Measurements from ENCODE around the gene SGSM2.

Gene SGSM2

GRCh38 chr17:2399572-2400473 lies 62.5 kb downstream of the SGSM2 start:
- DNase-seq (ENCODE audit: low read depth) = peak; percentile 89

DNA sequence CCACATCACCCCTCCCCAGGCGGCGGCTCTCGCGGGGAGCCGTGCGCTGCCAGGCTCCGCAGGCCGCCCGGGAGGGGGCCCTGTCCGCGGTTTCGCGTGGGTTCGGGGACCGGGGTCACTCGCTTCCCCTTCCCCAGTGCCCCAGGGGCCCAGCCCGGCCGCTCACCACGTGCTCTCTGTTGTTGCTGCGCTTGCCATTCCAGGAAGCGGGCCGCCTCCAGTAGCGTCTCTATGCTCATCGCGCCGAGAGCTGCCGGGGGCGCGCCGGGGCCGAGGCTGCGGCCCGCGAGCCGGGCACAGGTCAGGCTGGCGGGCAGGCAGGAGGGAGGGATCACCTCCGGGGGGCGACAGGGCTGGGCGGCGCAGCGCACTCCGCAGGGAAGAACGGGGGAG lies 63.2 kb downstream of the SGSM2 start:
- peak; percentile 44 for DNase-seq (ENCODE audit: low read depth)

- peak; percentile 93 for DNase-seq (ENCODE audit: low read depth)
Observed at GRCh38 chr17:2400877-2401425, 63.6 kb downstream of the SGSM2 start, which contains the start of gene MNT. Gene MNT (minus strand): TSS chr17:2401060. CDS start chr17:2400712, 348 bp downstream.

DNA sequence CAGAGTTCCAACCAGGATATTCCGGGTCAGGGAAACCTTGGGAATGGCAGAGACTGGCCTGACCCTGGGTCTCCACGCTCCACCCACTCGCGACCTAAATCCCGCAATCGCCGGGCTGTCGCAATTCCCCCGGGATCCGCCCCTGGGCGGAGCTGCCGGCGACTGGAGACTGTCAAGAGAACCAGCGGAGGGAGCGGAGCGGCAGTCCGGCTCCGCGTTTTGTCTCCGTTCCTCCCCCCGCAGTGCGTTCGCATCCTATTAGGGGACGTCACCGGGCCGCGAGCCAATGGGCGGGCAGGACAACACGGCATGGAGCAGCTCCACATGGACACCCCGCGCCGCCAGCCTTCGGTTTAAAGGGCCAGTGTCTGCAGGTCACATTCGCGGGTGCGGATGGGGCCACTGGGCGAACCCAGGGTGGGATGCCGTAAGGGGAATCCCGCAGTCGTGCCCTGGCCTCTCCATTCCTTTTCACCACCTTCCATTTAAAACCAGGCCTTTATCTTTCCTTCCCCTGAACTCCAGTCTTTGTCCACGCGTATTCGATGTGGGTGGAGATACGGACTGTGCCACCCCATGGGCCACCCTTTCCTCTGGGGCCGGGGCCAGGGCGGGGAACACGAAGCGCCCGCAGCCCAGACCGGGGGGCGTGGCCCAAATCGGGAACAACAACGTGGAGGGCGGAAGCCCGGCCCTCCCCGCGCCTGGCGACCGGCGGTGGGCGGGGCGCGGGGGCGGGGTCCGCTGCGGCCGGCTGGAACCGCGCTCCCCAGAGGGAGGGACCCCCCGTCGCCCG lies 64.3 kb downstream of the SGSM2 start:
- peak; percentile 99 for DNase-seq (ENCODE audit: low read depth)

DNA sequence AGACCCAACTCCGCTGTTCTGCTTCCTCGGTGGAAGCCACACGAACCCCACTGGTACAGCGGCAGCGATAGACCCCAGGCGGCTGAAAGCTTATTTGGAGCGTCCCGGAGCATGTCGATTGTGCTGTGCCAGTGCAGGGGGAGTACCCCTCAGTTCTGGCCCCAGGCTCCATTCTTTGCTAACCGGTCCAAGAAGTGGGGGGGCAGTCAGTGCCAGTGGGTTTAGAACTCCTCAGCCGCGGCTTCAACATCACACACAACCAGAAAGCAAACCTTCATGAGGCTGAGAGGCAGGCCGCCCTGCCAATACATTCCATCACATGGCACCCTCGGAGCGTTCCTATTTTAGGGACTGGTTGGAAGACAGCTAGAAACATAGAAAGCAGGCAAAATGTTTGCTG lies 65.2 kb downstream of the SGSM2 start:
- no peak for DNase-seq (ENCODE audit: low read depth)

DNA sequence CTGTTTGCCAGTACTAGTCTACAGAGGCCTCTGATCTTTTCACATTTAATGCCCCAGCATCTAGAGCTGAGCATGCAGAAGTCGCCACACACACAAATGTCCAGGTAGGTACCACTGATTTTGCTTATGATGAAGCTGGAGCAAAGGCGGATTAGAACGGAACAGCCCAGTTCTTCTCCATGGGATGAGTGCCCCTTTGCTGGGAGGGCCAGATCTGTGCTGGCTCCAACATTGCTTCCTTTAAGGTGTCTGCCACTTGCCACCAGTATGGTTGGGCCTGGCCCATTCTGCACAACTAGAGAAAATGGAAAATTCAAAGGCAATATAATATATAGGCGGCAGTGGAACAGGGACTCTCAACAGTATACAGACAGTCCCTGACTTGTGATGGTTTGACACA lies 65.7 kb downstream of the SGSM2 start:
- DNase-seq (ENCODE audit: low read depth) = no peak

- DNase-seq (ENCODE audit: low read depth) = no peak
Observed at GRCh38 chr17:2405247-2405926, 68.1 kb downstream of the SGSM2 start.

GRCh38 chr17:2406271-2406902 lies 69.1 kb downstream of the SGSM2 start:
- no peak for DNase-seq (ENCODE audit: low read depth)

DNA sequence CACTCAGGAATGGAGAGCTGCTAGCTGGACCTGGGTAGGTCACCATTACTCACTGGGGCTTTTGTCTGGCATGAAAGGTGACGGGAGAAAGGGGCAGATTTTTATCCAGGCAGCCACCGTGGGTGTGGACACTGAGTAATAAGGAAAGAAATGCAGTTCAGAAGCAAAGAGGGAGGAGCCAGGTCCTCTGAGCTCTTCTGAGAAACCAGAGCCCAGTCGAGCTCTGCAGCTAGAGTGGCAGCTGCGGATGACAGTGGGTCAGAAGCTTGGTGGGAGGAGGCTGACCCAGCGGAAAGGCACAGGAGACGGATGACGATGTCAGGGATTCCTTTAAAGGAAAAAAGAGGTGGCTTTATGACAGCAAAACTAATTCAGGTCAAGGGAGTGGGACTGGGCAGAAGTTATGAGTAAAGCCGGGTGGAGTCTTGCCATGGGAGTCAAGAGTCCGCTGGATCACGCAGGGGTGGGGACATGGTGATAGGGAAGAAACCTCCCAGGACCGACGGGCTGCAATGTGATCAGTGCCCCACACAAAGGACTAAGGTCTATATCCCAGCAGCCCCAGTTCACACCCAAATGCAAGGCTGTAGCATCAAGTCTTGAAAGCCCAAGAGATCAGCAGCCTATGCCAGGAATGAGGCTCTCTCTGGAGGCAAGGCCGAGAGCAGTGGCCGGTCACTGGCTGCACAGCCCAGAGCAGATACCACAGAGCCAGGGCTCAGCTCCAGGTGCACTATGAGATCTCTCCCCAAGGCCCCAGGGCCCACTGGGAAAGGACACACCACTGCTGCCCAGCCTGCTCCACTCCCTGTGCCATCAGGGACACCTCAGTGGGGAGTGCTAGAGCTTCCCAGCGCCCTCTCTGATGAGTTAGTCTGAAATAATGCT lies 69.8 kb downstream of the SGSM2 start:
- DNase-seq (ENCODE audit: low read depth) = no peak

DNA sequence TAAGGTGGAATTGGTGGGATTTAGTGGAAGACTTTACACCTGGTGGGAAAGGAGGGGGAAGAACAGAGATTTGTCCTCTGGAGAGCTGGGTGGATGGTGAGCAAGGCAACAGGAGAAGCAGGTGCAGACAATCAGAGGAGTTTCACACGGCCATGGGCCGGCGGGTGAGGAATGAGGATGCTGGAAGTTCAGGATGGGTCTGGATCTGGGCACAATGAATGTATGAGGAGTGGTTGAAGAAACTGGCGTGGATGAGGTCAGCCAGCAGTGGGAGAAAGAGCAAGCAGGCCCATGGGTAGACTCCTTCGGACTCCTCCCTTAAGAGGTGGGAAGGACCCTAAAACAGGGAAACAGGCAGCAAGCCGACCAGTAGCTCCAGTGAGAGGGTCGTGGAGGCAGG lies 73.7 kb downstream of the SGSM2 start:
- no peak for DNase-seq (ENCODE audit: low read depth)

DNA sequence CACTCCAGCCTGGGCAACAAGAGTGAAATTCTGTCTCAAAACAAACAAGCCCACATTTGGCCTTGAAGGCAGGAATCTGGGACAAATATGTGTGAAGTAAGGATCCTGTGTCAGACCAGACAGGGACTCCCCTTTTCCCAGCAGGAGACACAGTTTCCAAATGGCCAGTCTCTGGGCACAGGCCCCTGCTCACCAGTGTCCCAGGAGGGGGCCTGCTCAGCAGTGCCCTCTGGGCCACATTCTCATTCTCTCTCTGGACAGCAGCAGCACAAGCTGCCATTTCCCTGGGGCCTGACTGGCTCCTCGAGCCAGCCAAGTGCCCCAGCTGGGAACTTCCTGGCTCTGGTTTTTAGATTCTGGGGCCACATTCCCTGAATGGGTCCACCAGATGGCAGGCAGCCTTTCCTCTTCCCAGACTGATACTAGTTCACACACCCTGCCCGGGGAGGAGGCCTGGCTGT lies 75.3 kb downstream of the SGSM2 start:
- no peak for DNase-seq (ENCODE audit: low read depth)

DNA sequence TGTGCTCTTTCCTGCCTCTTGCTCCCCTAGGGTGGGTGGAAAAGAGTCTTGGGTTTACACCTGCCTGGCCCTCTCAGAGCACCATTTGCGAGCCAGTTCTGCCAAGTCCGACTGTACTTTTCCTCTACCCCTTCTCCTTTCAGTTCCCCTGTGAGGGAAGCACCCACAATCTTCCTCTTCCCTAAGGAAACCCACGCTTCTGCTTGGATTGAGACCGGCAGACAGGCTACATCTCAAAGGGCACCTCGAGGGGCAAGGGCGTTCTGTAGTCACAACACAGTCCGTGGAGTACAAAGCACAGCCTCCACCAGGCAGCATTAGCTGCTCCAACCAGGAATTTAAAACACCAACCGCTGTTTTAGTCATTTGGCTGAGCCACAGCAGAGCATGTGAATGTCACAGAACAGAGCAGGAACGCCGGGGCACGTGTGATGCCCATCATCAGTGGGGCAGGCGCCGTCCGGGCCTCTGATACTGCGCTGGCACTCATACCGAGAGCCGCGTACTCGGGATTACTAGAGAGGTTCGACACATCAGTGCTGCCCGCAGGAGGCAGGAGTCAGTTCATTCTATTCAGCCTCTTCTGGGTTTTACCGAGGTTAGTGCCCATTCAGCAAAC lies 77.3 kb downstream of the SGSM2 start:
- no peak for DNase-seq (ENCODE audit: low read depth)

GRCh38 chr17:2415081-2415480 lies 77.8 kb downstream of the SGSM2 start:
- DNase-seq (ENCODE audit: low read depth) = no peak

- peak; percentile 75 for DNase-seq (ENCODE audit: low read depth)
Observed at GRCh38 chr17:2416010-2416734, 78.9 kb downstream of the SGSM2 start.

- no peak for DNase-seq (ENCODE audit: low read depth)
Observed at GRCh38 chr17:2418572-2418971, 81.3 kb downstream of the SGSM2 start.

DNA sequence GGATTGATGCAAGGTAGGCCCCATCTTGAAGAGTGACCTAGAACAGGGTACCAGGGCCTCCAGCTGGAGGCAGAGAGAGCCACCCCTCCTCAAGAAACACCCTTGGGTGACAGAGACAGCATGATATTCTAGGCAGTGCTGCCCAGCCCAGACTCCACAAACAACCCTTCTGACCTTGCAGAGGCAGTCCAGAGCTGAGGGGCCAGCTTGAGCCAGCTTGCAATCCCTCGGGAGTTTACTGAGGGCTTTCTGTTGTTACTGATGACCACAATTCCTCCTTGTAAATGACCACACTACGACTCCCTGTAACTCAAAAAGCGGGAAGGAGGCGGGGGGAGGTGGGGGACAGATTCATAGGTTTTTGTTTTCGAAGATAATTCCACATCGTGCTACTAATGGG lies 82.2 kb downstream of the SGSM2 start:
- DNase-seq (ENCODE audit: low read depth) = no peak

GRCh38 chr17:2420176-2420575 lies 82.9 kb downstream of the SGSM2 start:
- no peak for DNase-seq (ENCODE audit: low read depth)

DNA sequence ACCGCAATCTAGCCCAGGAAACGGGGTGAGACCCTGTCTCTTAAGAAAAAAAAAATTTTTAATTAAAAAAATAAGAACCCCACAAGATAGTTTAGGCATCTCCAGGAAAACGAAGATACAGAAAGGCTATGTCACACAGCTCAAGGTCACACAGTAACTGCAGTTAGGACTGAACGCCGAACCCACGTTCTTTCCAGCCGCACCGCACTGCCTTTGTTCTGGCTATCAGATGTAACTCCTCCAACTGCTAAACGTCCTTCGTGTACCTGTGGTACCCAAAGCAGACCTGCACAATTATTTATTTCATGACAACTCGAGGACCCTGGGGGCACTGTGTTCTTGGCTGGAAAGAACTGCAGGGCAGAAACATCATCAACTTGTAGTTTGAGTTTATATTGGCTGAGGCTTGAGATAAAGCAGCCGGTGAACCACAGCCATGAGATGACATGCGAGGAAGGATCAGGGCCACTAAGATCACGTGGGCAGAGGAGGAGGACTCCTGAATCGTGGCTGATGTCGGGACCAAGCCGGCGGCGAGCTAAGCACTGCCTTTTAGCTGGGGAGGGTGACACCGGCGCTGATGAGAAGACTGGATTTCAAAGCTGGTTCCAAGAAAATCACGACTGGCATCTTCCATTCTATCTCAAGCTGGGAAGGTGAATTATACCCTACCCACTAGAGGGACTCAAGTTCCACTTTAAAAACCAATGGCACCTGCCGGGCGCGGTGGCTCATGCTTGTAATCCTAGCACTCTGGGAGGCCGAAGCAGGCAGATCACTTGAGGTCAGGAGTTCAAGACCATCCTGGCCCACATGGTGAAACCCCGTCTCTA lies 84.2 kb downstream of the SGSM2 start:
- no peak for DNase-seq (ENCODE audit: low read depth)

DNA sequence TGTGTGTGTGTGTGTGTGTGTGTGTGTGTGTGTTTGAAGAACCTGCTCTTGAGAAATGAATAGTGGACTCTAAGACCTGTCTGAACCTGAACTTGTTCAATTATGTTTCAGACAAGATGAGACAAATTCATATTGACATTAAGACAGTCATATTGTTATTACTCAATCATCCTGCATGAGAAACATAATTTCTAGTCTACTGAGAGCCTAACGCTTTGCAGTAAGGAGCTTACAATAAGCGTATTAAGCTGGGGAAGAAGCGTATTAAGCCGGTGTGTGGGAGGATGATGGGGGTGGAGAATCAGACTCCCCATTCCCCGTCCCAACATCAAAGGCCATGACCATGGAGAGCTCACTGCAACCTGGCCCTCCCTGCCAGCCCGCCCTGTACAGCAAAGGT lies 86.0 kb downstream of the SGSM2 start:
- no peak for DNase-seq (ENCODE audit: low read depth)
